ENCODE results near the gene MMP23B. TPM values are rescaled to one million over a fixed set of nuclear protein-coding genes. Genes with fewer than 3 reads are reported as not detected.

MMP23B gene
- total RNA-seq, 1 donor from 2014 or later = 40.3 TPM

DNA sequence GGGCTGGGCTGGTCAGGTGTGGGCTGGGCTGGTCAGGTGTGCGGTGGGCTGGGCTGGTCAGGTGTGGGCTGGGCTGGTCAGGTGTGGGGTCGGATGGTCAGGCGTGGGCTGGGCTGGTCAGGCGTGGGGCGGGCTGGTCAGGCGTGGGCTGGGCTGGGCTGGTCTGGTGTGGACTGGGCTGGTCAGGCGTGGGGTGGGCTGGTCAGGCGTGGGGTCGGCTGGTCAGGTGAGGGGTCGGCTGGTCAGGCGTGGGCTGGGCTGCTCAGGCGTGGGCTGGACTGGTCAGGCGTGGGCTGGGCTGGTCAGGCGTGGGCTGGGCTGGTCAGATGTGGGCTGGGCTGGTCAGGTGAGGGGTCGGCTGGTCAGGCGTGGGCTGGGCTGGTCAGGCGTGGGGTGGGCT, 26.2 kb upstream of the MMP23B start:
- intact Hi-C loops (cut with DNase I) = no loop called here
- TF ChIP-seq, protein P1, sequence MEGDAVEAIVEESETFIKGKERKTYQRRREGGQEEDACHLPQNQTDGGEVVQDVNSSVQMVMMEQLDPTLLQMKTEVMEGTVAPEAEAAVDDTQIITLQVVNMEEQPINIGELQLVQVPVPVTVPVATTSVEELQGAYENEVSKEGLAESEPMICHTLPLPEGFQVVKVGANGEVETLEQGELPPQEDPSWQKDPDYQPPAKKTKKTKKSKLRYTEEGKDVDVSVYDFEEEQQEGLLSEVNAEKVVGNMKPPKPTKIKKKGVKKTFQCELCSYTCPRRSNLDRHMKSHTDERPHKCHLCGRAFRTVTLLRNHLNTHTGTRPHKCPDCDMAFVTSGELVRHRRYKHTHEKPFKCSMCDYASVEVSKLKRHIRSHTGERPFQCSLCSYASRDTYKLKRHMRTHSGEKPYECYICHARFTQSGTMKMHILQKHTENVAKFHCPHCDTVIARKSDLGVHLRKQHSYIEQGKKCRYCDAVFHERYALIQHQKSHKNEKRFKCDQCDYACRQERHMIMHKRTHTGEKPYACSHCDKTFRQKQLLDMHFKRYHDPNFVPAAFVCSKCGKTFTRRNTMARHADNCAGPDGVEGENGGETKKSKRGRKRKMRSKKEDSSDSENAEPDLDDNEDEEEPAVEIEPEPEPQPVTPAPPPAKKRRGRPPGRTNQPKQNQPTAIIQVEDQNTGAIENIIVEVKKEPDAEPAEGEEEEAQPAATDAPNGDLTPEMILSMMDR (IDR thresholded peaks at IDR 0.05) = no peak
- H3K27me3 ChIP-seq = peaks cover 3% of the 10 kb centered on the region
- H3K36me3 ChIP-seq = no peaks in the 10 kb centered on the region
- ATAC-seq (no peak), DNase-seq (no peak)
- no peak overlapping the region for H3K27ac ChIP-seq
- H3K4me3 ChIP-seq = no peak overlapping the region
- H3K4me1 ChIP-seq = peaks cover 5% of the 10 kb centered on the region
- no peaks in the 10 kb centered on the region for H3K9me3 ChIP-seq

DNA sequence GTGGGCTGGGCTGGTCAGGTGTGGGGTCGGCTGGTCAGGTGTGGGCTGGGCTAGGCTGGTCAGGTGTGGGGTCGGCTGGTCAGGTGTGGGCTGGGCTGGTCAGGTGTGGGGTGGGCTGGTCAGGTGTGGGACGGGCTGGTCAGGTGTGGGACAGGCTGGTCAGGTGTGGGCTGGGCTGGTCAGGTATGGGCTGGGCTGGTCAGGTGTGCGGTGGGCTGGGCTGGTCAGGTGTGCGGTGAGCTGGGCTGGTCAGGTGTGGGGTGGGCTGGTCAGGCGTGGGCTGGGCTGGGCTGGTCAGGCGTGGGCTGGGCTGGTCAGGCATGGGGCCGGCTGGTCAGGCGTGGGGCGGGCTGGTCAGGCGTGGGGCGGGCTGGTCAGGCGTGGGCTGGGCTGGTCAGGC, 25.7 kb upstream of the MMP23B start:
- H3K9me3 ChIP-seq = no peaks in the 10 kb centered on the region
- TF ChIP-seq, protein P1 (IDR thresholded peaks at IDR 0.05) = no peak
- ATAC-seq = no peak

DNA sequence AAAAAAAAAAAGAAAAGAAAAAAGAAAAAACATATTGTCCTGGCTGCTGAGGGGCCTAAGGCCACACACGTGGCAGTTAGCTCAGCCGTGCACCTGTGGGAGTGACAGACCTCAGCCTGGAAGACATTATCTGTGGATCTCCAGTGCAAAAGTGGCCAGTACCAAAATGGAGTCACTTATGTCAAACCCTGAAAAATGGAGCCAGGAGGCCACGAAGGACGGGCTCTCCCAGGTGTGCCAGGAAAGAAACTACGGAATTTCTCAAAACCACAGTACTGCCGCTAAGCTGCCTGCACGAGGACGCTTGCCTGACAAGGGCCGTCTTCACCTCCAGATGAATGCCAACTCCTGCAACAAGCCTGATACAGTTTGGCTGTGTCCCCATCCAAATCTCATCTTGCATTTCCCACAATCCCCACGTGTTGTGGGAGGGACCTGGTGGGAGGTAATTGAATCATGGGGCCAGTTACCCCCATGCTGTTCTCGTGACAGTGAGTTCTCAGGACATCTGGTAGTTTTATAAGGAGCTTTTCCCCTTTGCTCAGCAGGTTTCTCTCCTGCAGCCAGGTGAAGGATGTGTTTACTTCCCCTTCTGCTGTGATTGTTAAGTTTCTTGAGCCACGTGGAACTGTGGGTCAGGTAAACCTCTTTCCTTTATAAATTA, 22.0 kb upstream of the MMP23B start:
- intact Hi-C loops (cut with DNase I) = no loop called here

More for the DNA sequence above, 25.7 kb upstream of the MMP23B start:
- Histone ChIP-seq H3K27me3 (no peaks in the 10 kb centered on the region), H3K27ac (no peak overlapping the region), H3K4me1 (peaks cover 8% of the 10 kb centered on the region), H3K36me3 (no peaks in the 10 kb centered on the region), H3K4me3 (no peak overlapping the region)
- DNase-seq = no peak
- intact Hi-C loops (cut with DNase I) = no loop called here

DNA sequence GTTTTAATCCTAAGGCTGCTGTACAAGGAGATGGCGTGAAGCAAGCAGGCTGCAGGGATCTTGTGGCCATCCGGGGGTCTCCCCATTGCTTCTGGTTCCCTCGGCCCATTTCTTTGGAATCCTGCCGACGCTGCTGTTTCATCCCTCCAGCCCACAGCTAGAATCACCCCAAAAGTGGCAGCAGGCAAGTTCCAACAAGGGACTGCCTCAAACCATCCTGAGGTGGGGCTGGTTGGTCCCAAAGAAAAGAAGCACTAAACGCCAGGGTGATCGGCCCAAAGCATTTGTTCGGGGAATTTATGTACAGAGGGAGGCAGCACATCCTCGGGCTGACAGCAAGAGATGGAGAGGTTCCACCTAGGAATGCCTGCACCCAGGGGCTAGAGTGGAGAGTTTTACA, 21.2 kb upstream of the MMP23B start:
- Histone ChIP-seq H3K27me3 (no peaks in the 10 kb centered on the region), H3K36me3 (no peaks in the 10 kb centered on the region), H3K9me3 (no peaks in the 10 kb centered on the region), H3K4me3 (no peak overlapping the region), H3K27ac (peak overlapping the region; percentile 78), H3K4me1 (peaks cover 21% of the 10 kb centered on the region)
- TF ChIP-seq, protein P1 (IDR thresholded peaks at IDR 0.05) = no peak
- no peak for DNase-seq
- intact Hi-C loops (cut with DNase I) = no loop called here
- ATAC-seq = no peak

More for the DNA sequence above, 22.0 kb upstream of the MMP23B start:
- Histone ChIP-seq H3K4me1 (peaks cover 21% of the 10 kb centered on the region), H3K4me3 (no peak overlapping the region), H3K27ac (peak overlapping the region; percentile 78), H3K27me3 (no peaks in the 10 kb centered on the region), H3K36me3 (no peaks in the 10 kb centered on the region), H3K9me3 (no peaks in the 10 kb centered on the region)
- DNase-seq (no peak), ATAC-seq (no peak)
- TF ChIP-seq, protein P1 (IDR thresholded peaks at IDR 0.05) = no peak

DNA sequence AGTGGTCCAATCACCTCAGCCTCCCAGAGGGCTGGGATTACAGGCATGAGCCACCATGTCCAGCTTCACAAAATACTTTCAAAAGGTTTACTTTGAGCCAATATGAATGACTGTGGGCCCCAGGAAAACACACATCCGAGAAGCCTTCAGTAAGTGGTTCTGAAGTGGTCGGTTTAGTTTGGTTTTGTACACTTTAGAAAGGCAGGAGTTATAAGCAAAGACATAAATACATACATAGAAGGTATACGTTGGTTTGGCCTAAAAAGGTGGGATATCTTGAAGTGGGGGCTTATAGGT, 19.9 kb upstream of the MMP23B start:
- Histone ChIP-seq H3K4me3 (no peak overlapping the region), H3K27ac (peak overlapping the region; percentile 78)

More for the DNA sequence above, 19.9 kb upstream of the MMP23B start:
- TF ChIP-seq, protein P1 (IDR thresholded peaks at IDR 0.05) = no peak
- no peak for DNase-seq
- H3K27me3 ChIP-seq = no peaks in the 10 kb centered on the region
- intact Hi-C loops (cut with DNase I) = no loop called here
- peak; percentile 3 for ATAC-seq
- no peaks in the 10 kb centered on the region for H3K36me3 ChIP-seq
- peaks cover 28% of the 10 kb centered on the region for H3K4me1 ChIP-seq
- no peaks in the 10 kb centered on the region for H3K9me3 ChIP-seq

Measured in upper lobe of right lung (tissue), 1 donor.